Muscle of leg (tissue), 11 donors: ENCODE measurements around the gene MIF4GD. TPM values are rescaled to one million over a fixed set of nuclear protein-coding genes. Genes with fewer than 3 reads are reported as not detected.

Source experiments
- DNase-seq: peaks from one replicate; pipeline ENCODE4 v3.0.0; 2013
- H3K27ac ChIP-seq: one replicate; pipeline ENCODE4 v1.5.1; 2013; ENCODE audit warnings: mild to moderate bottlenecking, low read length, control low read depth
- H3K27me3 ChIP-seq: one replicate; pipeline ENCODE4 v1.6.1; 2013; ENCODE audit warnings: low read length; ENCODE audit not compliant: control insufficient read depth, insufficient read depth
- H3K36me3 ChIP-seq: one replicate; pipeline ENCODE4 v1.6.1; 2013; ENCODE audit warnings: low read length; ENCODE audit not compliant: control insufficient read depth, insufficient read depth
- H3K4me1 ChIP-seq: one replicate; pipeline ENCODE4 v1.6.1; 2013; ENCODE audit warnings: low read length; ENCODE audit not compliant: control insufficient read depth, insufficient read depth
- H3K4me3 ChIP-seq: one replicate; pipeline ENCODE4 v1.5.1; 2013; ENCODE audit warnings: low read length, control low read depth
- H3K9me3 ChIP-seq: replicated peaks from 2 replicates; pipeline ENCODE4 v1.6.1; 2013; ENCODE audit warnings: low read depth, low read length; ENCODE audit not compliant: control insufficient read depth
- WGBS: methylation state at CpG from one replicate; pipeline ENCODE4 v1.1.5; 2013; ENCODE audit warnings: missing lambda C conversion rate; ENCODE audit not compliant: insufficient coverage; 5-methylcytosine and 5-hydroxymethylcytosine counted together
- polyA plus RNA-seq, 8 donors: library from polyadenylated mRNA; unstranded; fragments of 120-200 nt; gene quantifications; one replicate each; pipeline versions ENCODE4 v1.2.1 to v1.2.3, GENCODE V29; 2013; ENCODE audit warnings: inconsistent platforms in 1 of 8, low replicate concordance in 1 of 8; ENCODE audit not compliant: insufficient read length in 8 of 8, insufficient read depth in 1 of 8
- total RNA-seq: library from RNA; stranded (reverse); fragments of 120-200 nt; gene quantifications from one replicate; pipeline ENCODE4 v1.2.4, GENCODE V29; 2013

Gene MIF4GD
- total and polyA plus RNA-seq, 9 donors, result 9.4 to 14.8 (median 12.5) TPM

GRCh38 chr17:75271233-75271954, 363 bp upstream of the MIF4GD start:
- WGBS, result under 1% methylated on average over 62 of the region's 74 CpGs
- peak; percentile 54 for DNase-seq
- peaks cover 26% of the 10 kb centered on the region for H3K36me3 ChIP-seq
- H3K4me1 ChIP-seq, result peaks cover 46% of the 10 kb centered on the region
- H3K27ac ChIP-seq, result no peak overlapping the region
- H3K9me3 ChIP-seq, result no peaks in the 10 kb centered on the region
- H3K27me3 ChIP-seq, result no peaks in the 10 kb centered on the region
- peak overlapping the region; percentile 47 for H3K4me3 ChIP-seq

- DNase-seq, result peak; percentile 82
- Histone ChIP-seq H3K27ac (peak overlapping the region; percentile 96), H3K36me3 (peaks cover 33% of the 10 kb centered on the region), H3K9me3 (no peaks in the 10 kb centered on the region), H3K4me3 (peak overlapping the region; percentile 94), H3K4me1 (peaks cover 56% of the 10 kb centered on the region), H3K27me3 (no peaks in the 10 kb centered on the region)
- 2% methylated on average over 43 of the region's 47 CpGs for WGBS
Observed at GRCh38 chr17:75270218-75270965, 639 bp downstream of the MIF4GD start.

GRCh38 chr17:75269844-75270217, 1.2 kb downstream of the MIF4GD start:
- Histone ChIP-seq H3K9me3 (no peaks in the 10 kb centered on the region), H3K36me3 (peaks cover 37% of the 10 kb centered on the region)
- 0% methylated on average over 2 of the region's 6 CpGs for WGBS

DNA sequence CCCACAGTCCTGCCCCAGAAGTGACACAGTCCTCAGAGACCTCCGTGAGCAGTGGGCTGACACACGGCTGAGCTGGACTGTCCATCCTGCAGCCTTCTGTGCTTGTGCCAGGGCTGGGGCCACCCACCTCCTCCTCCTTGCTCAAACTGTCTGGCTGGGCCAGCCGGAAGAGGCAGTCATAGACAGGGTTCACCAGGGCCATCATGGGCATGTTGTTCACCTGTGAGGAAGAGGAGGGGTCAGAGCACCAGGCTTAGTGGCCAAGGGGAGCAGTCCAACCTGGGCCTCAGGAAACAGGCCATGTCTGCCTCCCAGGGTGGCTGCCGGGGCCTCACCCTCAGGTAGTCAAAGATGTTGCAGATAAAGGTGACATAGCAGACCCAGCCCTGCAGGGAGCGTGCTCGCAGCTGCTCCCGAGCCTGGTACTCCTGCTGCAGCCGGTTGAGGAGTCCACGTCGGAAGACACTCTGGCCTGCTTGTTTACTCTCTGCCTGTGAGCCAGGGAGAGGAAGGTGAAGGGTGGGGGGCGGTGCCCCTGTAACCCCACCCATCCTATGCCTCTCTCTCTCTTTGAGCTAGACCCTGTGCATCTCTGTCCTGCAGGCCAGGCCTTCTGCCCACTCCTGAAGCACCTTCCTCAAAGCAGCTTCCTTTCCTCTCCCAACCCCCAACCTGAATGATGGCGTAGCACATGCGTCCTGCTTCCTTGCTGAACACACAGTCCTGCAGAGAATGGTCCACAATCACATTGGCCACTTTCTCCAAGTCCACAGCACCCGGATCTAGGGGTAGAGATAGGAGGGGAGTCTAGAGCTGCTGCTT, 3.4 kb downstream of the MIF4GD start:
- peaks cover 52% of the 10 kb centered on the region for H3K36me3 ChIP-seq
- H3K27ac ChIP-seq, result peak overlapping the region; percentile 38
- no peaks in the 10 kb centered on the region for H3K27me3 ChIP-seq
- peaks cover 57% of the 10 kb centered on the region for H3K4me1 ChIP-seq
- H3K4me3 ChIP-seq, result no peak overlapping the region
- no peaks in the 10 kb centered on the region for H3K9me3 ChIP-seq
- no peak for DNase-seq
- 34% methylated on average over 8 of the region's 14 CpGs for WGBS

More at GRCh38 chr17:75269844-75270217, 1.2 kb downstream of the MIF4GD start:
- Histone ChIP-seq H3K27ac (peak overlapping the region; percentile 96), H3K27me3 (no peaks in the 10 kb centered on the region), H3K4me3 (peak overlapping the region; percentile 94), H3K4me1 (peaks cover 58% of the 10 kb centered on the region)
- DNase-seq, result no peak

DNA sequence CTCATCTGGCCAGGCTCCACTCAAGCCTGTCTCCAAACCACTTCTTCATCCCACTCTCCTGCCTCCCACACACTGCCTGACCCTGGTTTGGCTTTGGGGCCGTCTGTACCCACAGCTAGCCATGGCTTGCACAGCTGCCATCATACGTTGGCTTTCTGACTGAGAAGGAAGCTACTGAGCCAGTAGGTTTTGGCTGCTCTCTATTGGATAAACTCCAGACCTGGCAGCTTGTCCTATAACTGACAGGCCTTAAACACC, 3.9 kb downstream of the MIF4GD start:
- Histone ChIP-seq H3K36me3 (peaks cover 51% of the 10 kb centered on the region), H3K27me3 (no peaks in the 10 kb centered on the region), H3K27ac (peak overlapping the region; percentile 62), H3K4me1 (peaks cover 57% of the 10 kb centered on the region), H3K9me3 (no peaks in the 10 kb centered on the region), H3K4me3 (no peak overlapping the region)
- 47% methylated on average over 2 of the region's 2 CpGs for whole genome bisulfite sequencing
- DNase-seq, result peak; percentile 48

DNA sequence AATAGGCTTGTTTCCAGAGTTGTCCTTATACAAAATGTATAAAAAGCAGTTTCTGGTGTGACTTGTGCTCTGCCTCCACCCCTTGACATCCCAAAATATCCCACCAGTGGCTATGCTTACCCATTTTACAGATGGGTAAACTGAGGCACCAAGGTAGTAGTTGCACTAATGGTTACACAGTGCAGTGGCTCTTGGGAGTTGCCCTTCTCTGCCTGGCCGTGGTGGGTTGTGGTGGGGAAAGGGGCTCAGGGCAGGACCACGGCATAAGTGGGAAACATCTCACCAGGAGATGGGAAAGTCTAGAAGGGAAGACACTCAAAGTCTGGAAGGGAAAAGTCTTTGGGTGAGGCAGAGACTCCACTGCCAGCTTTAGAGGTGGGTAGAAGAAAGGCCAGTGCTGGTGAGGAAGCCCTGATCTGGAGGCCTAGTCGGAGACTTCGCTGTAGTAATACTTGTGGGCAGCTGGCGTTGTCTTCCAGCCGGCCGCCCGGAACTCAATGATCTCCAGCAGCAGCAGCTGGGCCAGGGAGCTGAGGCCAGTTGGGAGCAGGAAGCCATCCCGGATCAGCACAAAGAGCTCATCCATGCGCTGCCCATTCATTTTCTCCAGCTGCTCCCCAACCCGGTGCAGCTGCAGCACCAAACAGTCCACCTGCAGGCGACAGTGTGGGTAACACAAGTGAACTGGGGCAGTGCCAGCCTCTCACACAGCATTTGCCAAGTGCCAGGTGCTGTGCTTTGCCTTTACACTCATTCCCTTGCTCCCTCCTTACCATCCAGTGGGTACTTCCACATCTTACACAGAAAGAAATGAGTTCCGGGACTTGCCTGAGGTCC, 4.5 kb downstream of the MIF4GD start:
- DNase-seq, result peak; percentile 71
- H3K4me3 ChIP-seq, result no peak overlapping the region
- H3K4me1 ChIP-seq, result peaks cover 54% of the 10 kb centered on the region
- WGBS, result 80% methylated on average over 13 of the region's 13 CpGs
- H3K9me3 ChIP-seq, result no peaks in the 10 kb centered on the region
- H3K36me3 ChIP-seq, result peaks cover 51% of the 10 kb centered on the region
- no peaks in the 10 kb centered on the region for H3K27me3 ChIP-seq
- peak overlapping the region; percentile 82 for H3K27ac ChIP-seq

DNA sequence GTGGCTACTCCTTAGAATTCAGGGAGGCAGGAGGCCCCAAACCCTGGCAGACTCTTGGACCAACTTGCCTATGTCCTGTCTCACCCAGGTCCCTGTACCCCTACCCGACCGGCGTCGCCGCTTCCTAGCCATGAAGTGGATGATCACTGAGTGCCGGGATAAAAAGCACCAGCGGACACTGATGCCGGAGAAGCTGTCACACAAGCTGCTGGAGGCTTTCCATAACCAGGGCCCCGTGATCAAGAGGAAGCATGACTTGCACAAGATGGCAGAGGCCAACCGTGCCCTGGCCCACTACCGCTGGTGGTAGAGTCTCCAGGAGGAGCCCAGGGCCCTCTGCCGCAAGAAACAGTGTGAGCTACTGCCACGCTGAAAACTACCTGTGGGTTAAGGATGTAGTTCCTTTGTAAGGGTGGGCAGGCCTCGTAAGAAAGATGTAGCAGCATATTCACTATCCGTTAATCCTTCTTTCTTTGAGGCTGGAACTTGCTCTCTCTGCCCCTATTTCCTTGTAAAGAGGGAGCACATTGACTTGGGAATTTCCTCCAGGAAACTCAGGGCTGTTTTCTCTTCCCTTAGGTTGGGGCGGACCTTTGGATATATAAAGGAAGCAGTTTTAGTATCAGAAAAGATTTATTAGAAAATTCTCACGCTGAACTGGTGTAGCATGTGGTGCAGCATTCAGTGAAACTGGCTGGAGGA, 5.3 kb downstream of the MIF4GD start:
- peak overlapping the region; percentile 82 for H3K27ac ChIP-seq
- WGBS, result 82% methylated on average over 14 of the region's 17 CpGs

GRCh38 chr17:75263055-75263454, 8.0 kb downstream of the MIF4GD start:
- peaks cover 51% of the 10 kb centered on the region for H3K36me3 ChIP-seq
- H3K9me3 ChIP-seq, result no peaks in the 10 kb centered on the region
- WGBS, result 100% methylated on average over 1 of the region's 4 CpGs
- H3K4me1 ChIP-seq, result peaks cover 55% of the 10 kb centered on the region
- peak overlapping the region; percentile 98 for H3K4me3 ChIP-seq
- no peak for DNase-seq
- H3K27me3 ChIP-seq, result no peaks in the 10 kb centered on the region
- no peak overlapping the region for H3K27ac ChIP-seq

More for the DNA sequence above, 5.3 kb downstream of the MIF4GD start:
- Histone ChIP-seq H3K4me3 (no peak overlapping the region), H3K36me3 (peaks cover 51% of the 10 kb centered on the region), H3K27me3 (no peaks in the 10 kb centered on the region), H3K9me3 (no peaks in the 10 kb centered on the region), H3K4me1 (peaks cover 55% of the 10 kb centered on the region)
- no peak for DNase-seq

- peak overlapping the region; percentile 98 for H3K4me3 ChIP-seq
- H3K36me3 ChIP-seq, result peaks cover 46% of the 10 kb centered on the region
- WGBS, result 2% methylated on average over 19 of the region's 23 CpGs
- H3K4me1 ChIP-seq, result peaks cover 46% of the 10 kb centered on the region
- H3K9me3 ChIP-seq, result no peaks in the 10 kb centered on the region
- H3K27ac ChIP-seq, result peak overlapping the region; percentile 98
- no peak for DNase-seq
- no peaks in the 10 kb centered on the region for H3K27me3 ChIP-seq
Observed at GRCh38 chr17:75262112-75262606, 8.9 kb downstream of the MIF4GD start.
